Measurements from ENCODE around the gene TREM1.
A peak's percentile ranks its signal among the peaks of the same experiment; 100 is the strongest.

DNA sequence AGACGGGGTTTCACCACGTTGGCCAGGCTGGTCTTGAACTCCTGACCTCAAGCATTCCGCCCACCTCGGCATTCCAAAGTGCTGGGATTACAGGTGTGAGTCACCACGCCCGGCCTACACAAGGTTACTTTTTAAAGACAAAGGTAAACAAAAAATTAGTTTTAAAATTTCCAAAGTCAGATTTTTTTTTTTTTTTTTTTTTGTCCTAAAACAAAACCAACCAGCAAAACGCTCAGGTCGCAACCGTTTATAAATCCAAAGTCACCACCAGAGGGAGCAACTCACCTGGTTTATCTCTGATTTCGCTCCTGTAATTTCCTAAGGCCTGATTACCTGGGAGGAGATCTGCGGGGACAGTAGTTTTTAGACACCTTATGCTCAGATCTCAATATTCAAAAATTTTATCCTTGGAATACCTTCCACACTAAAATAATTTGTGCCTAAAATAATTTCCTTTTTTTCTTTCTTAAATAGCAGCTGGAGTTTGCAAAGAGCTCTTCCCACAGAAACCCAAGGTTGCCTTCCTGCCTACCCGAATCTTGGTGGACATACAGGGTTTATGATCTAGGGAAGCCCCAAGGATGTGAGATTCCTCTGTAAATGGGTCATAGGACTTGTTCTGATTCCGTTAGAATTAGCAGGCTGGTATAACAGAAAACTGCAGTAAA is 19.8 kb upstream of the TREM1 start:
- TF ChIP-seq, protein P1, sequence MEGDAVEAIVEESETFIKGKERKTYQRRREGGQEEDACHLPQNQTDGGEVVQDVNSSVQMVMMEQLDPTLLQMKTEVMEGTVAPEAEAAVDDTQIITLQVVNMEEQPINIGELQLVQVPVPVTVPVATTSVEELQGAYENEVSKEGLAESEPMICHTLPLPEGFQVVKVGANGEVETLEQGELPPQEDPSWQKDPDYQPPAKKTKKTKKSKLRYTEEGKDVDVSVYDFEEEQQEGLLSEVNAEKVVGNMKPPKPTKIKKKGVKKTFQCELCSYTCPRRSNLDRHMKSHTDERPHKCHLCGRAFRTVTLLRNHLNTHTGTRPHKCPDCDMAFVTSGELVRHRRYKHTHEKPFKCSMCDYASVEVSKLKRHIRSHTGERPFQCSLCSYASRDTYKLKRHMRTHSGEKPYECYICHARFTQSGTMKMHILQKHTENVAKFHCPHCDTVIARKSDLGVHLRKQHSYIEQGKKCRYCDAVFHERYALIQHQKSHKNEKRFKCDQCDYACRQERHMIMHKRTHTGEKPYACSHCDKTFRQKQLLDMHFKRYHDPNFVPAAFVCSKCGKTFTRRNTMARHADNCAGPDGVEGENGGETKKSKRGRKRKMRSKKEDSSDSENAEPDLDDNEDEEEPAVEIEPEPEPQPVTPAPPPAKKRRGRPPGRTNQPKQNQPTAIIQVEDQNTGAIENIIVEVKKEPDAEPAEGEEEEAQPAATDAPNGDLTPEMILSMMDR (IDR thresholded peaks at IDR 0.05): peak; percentile 28 to 34
- TF ChIP-seq POLR2AphosphoS5 (IDR thresholded peaks at IDR 0.05) (no peak), POLR2A (IDR thresholded peaks at IDR 0.05) (no peak)
